ENCODE data around the gene ROR1. TPM values are rescaled to one million over a fixed set of nuclear protein-coding genes. Genes with fewer than 3 reads are reported as not detected.

ROR1 gene
- total and polyA plus RNA-seq, 7 donors, result 0.13 to 2.8 (median 1.2) TPM

- Histone ChIP-seq H3K4me1 (peaks cover 9% of the 10 kb centered on the region), H3K36me3 (ENCODE audit: insufficient read depth in 1 of 2, low read depth in 1 of 2) (no peaks in the 10 kb centered on the region), H3K27me3 (ENCODE audit: insufficient read depth in 3 of 3, low read length in 2 of 3) (no peaks in the 10 kb centered on the region), H3K27ac (no peak overlapping the region), H3K9me3 (no peaks in the 10 kb centered on the region), H3K4me3 (no peak overlapping the region)
- WGBS, 3 donors, result 78 to 86% (median 79%) methylated on average over 10 of the region's 10 CpGs
- intact Hi-C loops (cut with DNase I), result loop anchor here in 1 of 2 donors (10.0 kb wide), 1 partner anchor 848 kb away; no protein-coding TSS in a partner anchor
- ATAC-seq (peak in 1 of 4 donors; percentile 43), DNase-seq (no peak)
- TF ChIP-seq CTCF (IDR thresholded peaks at IDR 0.05), result no peak
Observed at GRCh38 chr1:64186138-64186897, 412.5 kb downstream of the ROR1 start.

GRCh38 chr1:64186898-64187280 is 413.1 kb downstream of the ROR1 start:
- intact Hi-C loops (cut with DNase I), result loop anchor here in 1 of 2 donors (10.0 kb wide), 1 partner anchor 848 kb away; no protein-coding TSS in a partner anchor
- H3K27ac ChIP-seq, result no peak overlapping the region
- DNase-seq, result no peak
- H3K27me3 ChIP-seq (ENCODE audit: insufficient read depth in 3 of 3, low read length in 2 of 3), result no peaks in the 10 kb centered on the region
- no peaks in the 10 kb centered on the region for H3K9me3 ChIP-seq
- H3K36me3 ChIP-seq (ENCODE audit: insufficient read depth in 1 of 2, low read depth in 1 of 2), result no peaks in the 10 kb centered on the region
- peaks cover 9% of the 10 kb centered on the region for H3K4me1 ChIP-seq
- WGBS, 3 donors, result 82 to 87% (median 85%) methylated on average over 7 of the region's 7 CpGs
- H3K4me3 ChIP-seq, result no peak overlapping the region
- TF ChIP-seq CTCF (IDR thresholded peaks at IDR 0.05), result no peak
- ATAC-seq, result no peak

- Histone ChIP-seq H3K36me3 (ENCODE audit: insufficient read depth in 1 of 2, low read depth in 1 of 2) (no peaks in the 10 kb centered on the region), H3K4me1 (peaks cover 9% of the 10 kb centered on the region), H3K27me3 (ENCODE audit: insufficient read depth in 3 of 3, low read length in 2 of 3) (no peaks in the 10 kb centered on the region), H3K4me3 (no peak overlapping the region), H3K27ac (no peak overlapping the region), H3K9me3 (no peaks in the 10 kb centered on the region)
- no peak for DNase-seq
- 84 to 94% (median 87%) methylated on average over 4 of the region's 4 CpGs for WGBS, 3 donors
- no peak for ATAC-seq
- no peak for TF ChIP-seq CTCF (IDR thresholded peaks at IDR 0.05)
- intact Hi-C loops (cut with DNase I), result loop anchor here in 1 of 2 donors (10.0 kb wide), 1 partner anchor 847 kb away; no protein-coding TSS in a partner anchor
Observed at GRCh38 chr1:64187646-64188045, 413.8 kb downstream of the ROR1 start.

- Histone ChIP-seq H3K9me3 (no peaks in the 10 kb centered on the region), H3K27me3 (ENCODE audit: insufficient read depth in 3 of 3, low read length in 2 of 3) (no peaks in the 10 kb centered on the region), H3K27ac (no peak overlapping the region), H3K36me3 (ENCODE audit: insufficient read depth in 1 of 2, low read depth in 1 of 2) (no peaks in the 10 kb centered on the region), H3K4me3 (no peak overlapping the region), H3K4me1 (no peaks in the 10 kb centered on the region)
- DNase-seq, result no peak
- intact Hi-C loops (cut with DNase I), result no loop called here
- no peak for ATAC-seq
- WGBS, 3 donors, result 97 to 99% (median 99%) methylated on average over 8 of the region's 8 CpGs
- no peak for TF ChIP-seq CTCF (IDR thresholded peaks at IDR 0.05)
Observed at GRCh38 chr1:64192290-64192689, 418.5 kb downstream of the ROR1 start.
